Mucosa of descending colon (tissue), 3 donors: ENCODE results near the gene DLL3. TPM values are rescaled to one million over a fixed set of nuclear protein-coding genes. Genes with fewer than 3 reads are reported as not detected.

Experiments used
- ATAC-seq: fragments of 200-7000 bp; cut with Tn5 transposase; one replicate; pipeline ENCODE4 v1.9.1; 2020; ENCODE audit warnings: mild to moderate bottlenecking, moderate library complexity
- DNase-seq, 3 donors: peaks; one replicate each; pipeline ENCODE4 v3.0.0-alpha.2; 2020
- H3K36me3 ChIP-seq: fragments of 200-600 bp; one replicate; pipeline ENCODE4 v1.8.0; 2021; ENCODE audit warnings: low read depth, mild to moderate bottlenecking
- H3K4me1 ChIP-seq: fragments of 200-600 bp; one replicate; pipeline ENCODE4 v1.8.0; 2021; ENCODE audit warnings: low read depth, mild to moderate bottlenecking
- H3K4me3 ChIP-seq: fragments of 200-600 bp; one replicate; pipeline ENCODE4 v1.8.0; 2021; ENCODE audit warnings: mild to moderate bottlenecking
- H3K9me3 ChIP-seq: fragments of 200-600 bp; one replicate; pipeline ENCODE4 v1.8.0; 2021; ENCODE audit warnings: mild to moderate bottlenecking
- CTCF ChIP-seq: fragments of 200-600 bp; IDR thresholded peaks from one replicate; pipeline ENCODE4 v1.8.0; 2022; ENCODE audit warnings: antibody characterized with exemption, mild to moderate bottlenecking
- intact Hi-C, 2 donors: fragments of 100-400 bp; cut with DNase I in 1 of 2; cut with micrococcal nuclease in 1 of 2; formaldehyde crosslinking; loops; one replicate each; pipeline versions ENCODE4 v1.11.0 to v1.11.1; 2022; cut with DNase I, micrococcal nuclease
- total RNA-seq, 3 donors: library from RNA; stranded (reverse); fragmentation: NEBNext Ultra II Directional in 2 of 3; extraction: Animal tissue kit (Norgen Biotek cat#: 25700) in 2 of 3; gene quantifications; one replicate each; pipeline versions ENCODE4 v1.2.1 to v1.2.4, GENCODE V29; 2021 to 2023
- donor health status: DM: no; HTN: no; CAD: no; lungs with moderate emphysema.
- donor health status: DM: no; HTN: no; CAD: no.
- donor health status: DM: no; HTN: yes; CAD: no.

The DLL3 gene
- total RNA-seq, 3 donors from 2014 or later = not detected

- no peak for ATAC-seq
- TF ChIP-seq CTCF = no peak
- Histone ChIP-seq H3K9me3 (no peaks in the 10 kb centered on the region), H3K4me3 (no peak overlapping the region), H3K36me3 (peaks cover 4% of the 10 kb centered on the region), H3K4me1 (no peaks in the 10 kb centered on the region)
- no peak for DNase-seq
- intact Hi-C loops = no loop called here
Measured at GRCh38 chr19:39492225-39492624, 6.5 kb upstream of the DLL3 start.

GRCh38 chr19:39492788-39493187 is 6.0 kb upstream of the DLL3 start:
- no peak for DNase-seq

GRCh38 chr19:39494661-39495060 is 4.1 kb upstream of the DLL3 start:
- H3K9me3 ChIP-seq = no peaks in the 10 kb centered on the region
- no peak for TF ChIP-seq CTCF
- H3K4me3 ChIP-seq = no peak overlapping the region
- DNase-seq = no peak
- no peaks in the 10 kb centered on the region for H3K36me3 ChIP-seq
- intact Hi-C loops = no loop called here
- peaks cover 17% of the 10 kb centered on the region for H3K4me1 ChIP-seq
- ATAC-seq = no peak

More at GRCh38 chr19:39492788-39493187, 6.0 kb upstream of the DLL3 start:
- H3K4me3 ChIP-seq = no peak overlapping the region
- intact Hi-C loops = no loop called here
- peaks cover under 1% of the 10 kb centered on the region for H3K4me1 ChIP-seq
- ATAC-seq = no peak
- no peaks in the 10 kb centered on the region for H3K9me3 ChIP-seq
- no peak for TF ChIP-seq CTCF
- peaks cover 4% of the 10 kb centered on the region for H3K36me3 ChIP-seq

GRCh38 chr19:39496063-39496462 is 2.7 kb upstream of the DLL3 start:
- H3K9me3 ChIP-seq = no peaks in the 10 kb centered on the region
- H3K4me3 ChIP-seq = no peak overlapping the region
- H3K4me1 ChIP-seq = peaks cover 17% of the 10 kb centered on the region
- no peaks in the 10 kb centered on the region for H3K36me3 ChIP-seq
- DNase-seq (no peak), ATAC-seq (no peak)
- TF ChIP-seq CTCF = no peak
- intact Hi-C loops = no loop called here

- Histone ChIP-seq H3K4me1 (peaks cover 17% of the 10 kb centered on the region), H3K36me3 (no peaks in the 10 kb centered on the region), H3K9me3 (no peaks in the 10 kb centered on the region), H3K4me3 (no peak overlapping the region)
- no peak for ATAC-seq
- intact Hi-C loops = no loop called here
- no peak for TF ChIP-seq CTCF
- no peak for DNase-seq
Measured at GRCh38 chr19:39497701-39497995, 1.1 kb upstream of the DLL3 start.
